Natural killer cell (primary cell): ENCODE data around the gene MAP1B. TPM values are rescaled to one million over a fixed set of nuclear protein-coding genes. Genes with fewer than 3 reads are reported as not detected.

Experiments used
- ATAC-seq, 3 donors: fragments of 150-1000 bp in 2 of 3; fragments of 200-7000 bp in 1 of 3; cut with Tn5 transposase; 1 replicate in 1 of 3; 2 replicates in 2 of 3; pipeline ENCODE4 v1.10.0; 2021; ENCODE audit warnings: mild to moderate bottlenecking in 2 of 3, moderate library complexity in 2 of 3
- DNase-seq, 2 donors: peaks; one replicate each; pipeline versions ENCODE4 v3.0.0 to v3.0.0-alpha.2; 2013 to 2021; ENCODE audit warnings: mixed read lengths in 1 of 2
- H3K27ac ChIP-seq: one replicate; pipeline ENCODE4 v1.5.1; 2013; ENCODE audit warnings: mild to moderate bottlenecking, low read length
- H3K27me3 ChIP-seq: one replicate; pipeline ENCODE4 v1.6.1; 2013; ENCODE audit warnings: low read length; ENCODE audit not compliant: control insufficient read depth, insufficient read depth
- H3K36me3 ChIP-seq: one replicate; pipeline ENCODE4 v1.6.1; 2013; ENCODE audit warnings: low read length; ENCODE audit not compliant: control insufficient read depth, insufficient read depth
- H3K4me1 ChIP-seq: one replicate; pipeline ENCODE4 v1.6.1; 2013; ENCODE audit warnings: low read length; ENCODE audit not compliant: control insufficient read depth, insufficient read depth
- H3K4me3 ChIP-seq: one replicate; pipeline ENCODE4 v1.5.1; 2013; ENCODE audit warnings: low read length
- H3K9me3 ChIP-seq: one replicate; pipeline ENCODE4 v1.6.1; 2013; ENCODE audit warnings: low read length; ENCODE audit not compliant: control insufficient read depth, insufficient read depth
- H3K27ac Mint-ChIP-seq, 2 donors: one replicate each; pipeline ENCODE4 v1.8.0; 2022; ENCODE audit warnings: mild to moderate bottlenecking in 2 of 2, mixed read lengths in 2 of 2, moderate library complexity in 1 of 2
- H3K27me3 Mint-ChIP-seq, 2 donors: one replicate each; pipeline ENCODE4 v1.8.0; 2022; ENCODE audit warnings: low read depth in 2 of 2, mixed read lengths in 2 of 2
- H3K36me3 Mint-ChIP-seq: one replicate; pipeline ENCODE4 v1.8.0; 2022; ENCODE audit warnings: mixed read lengths
- H3K4me1 Mint-ChIP-seq, 2 donors: one replicate each; pipeline ENCODE4 v1.8.0; 2022; ENCODE audit warnings: mixed read lengths in 2 of 2
- H3K4me3 Mint-ChIP-seq: one replicate; pipeline ENCODE4 v1.8.0; 2022; ENCODE audit warnings: mild to moderate bottlenecking, moderate library complexity, mixed read lengths
- H3K9me3 Mint-ChIP-seq, 2 donors: one replicate each; pipeline ENCODE4 v1.8.0; 2022; ENCODE audit warnings: mixed read lengths in 2 of 2
- CTCF ChIP-seq: fragments of 200-600 bp; IDR thresholded peaks from one replicate; pipeline ENCODE4 v1.8.0; 2022; ENCODE audit warnings: antibody characterized with exemption
- WGBS: methylation state at CpG from one replicate; pipeline ENCODE4 v1.1.7; 2013; ENCODE audit warnings: missing lambda C conversion rate; ENCODE audit not compliant: insufficient coverage; 5-methylcytosine and 5-hydroxymethylcytosine counted together
- intact Hi-C: fragments of 100-400 bp; cut with micrococcal nuclease; formaldehyde crosslinking; loops from one replicate; pipeline ENCODE4 v1.14.2; 2022
- total RNA-seq, 4 donors: library from RNA; stranded (reverse); fragments of 120-200 nt in 1 of 4; gene quantifications; one replicate each; pipeline versions ENCODE4 v1.2.3 to v1.2.4, GENCODE V29; 2013 to 2022

The MAP1B gene
- total RNA-seq, 3 donors from 2014 or later (not counting 1 experiment from before 2014, with no cell fraction given), result 0.07 to 0.31 TPM; not detected in 1

DNA sequence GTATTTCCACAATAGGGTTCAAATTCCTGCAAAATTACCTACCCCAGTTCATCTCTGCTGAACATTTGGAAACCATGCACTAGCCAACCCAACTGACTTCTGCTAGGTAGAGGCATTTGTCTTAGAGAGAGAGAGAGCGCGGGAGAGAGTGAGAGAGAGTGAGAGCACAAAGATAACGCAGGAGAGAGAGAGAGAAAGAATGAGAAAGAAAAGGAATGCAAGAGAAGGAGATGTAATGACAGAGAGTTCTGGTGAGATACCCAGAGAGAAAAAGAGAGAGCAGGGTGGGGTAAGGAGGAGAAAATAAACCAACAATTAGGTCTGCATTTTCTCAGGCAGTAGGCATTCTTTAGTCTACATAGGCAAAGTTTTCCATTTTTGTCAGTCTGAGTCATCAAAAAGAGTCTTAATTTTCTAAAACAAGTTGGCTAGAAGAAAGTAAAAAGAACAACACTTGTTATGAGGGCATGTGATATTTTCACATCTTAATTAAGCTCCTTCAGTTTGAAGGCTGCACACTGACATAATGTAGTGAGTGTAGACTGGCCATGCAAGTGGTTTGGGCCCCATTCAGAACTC is 98.2 kb downstream of the MAP1B start:
- no peak for TF ChIP-seq CTCF
- Mint-ChIP-seq H3K27ac (no peak overlapping the region), H3K36me3 (no peaks in the 10 kb centered on the region), H3K9me3 (no peaks in the 10 kb centered on the region), H3K4me3 (no peak overlapping the region), H3K4me1 (no peaks in the 10 kb centered on the region), H3K27me3 (peaks cover 3 to 7% of the 10 kb centered on the region in 2 donors)
- intact Hi-C loops, result no loop called here
- DNase-seq (no peak), ATAC-seq (no peak)
- Histone ChIP-seq H3K4me3 (no peak overlapping the region), H3K4me1 (no peaks in the 10 kb centered on the region), H3K27me3 (no peaks in the 10 kb centered on the region), H3K27ac (no peak overlapping the region), H3K36me3 (no peaks in the 10 kb centered on the region), H3K9me3 (no peaks in the 10 kb centered on the region)
- 98% methylated on average over 3 of the region's 3 CpGs for WGBS

DNA sequence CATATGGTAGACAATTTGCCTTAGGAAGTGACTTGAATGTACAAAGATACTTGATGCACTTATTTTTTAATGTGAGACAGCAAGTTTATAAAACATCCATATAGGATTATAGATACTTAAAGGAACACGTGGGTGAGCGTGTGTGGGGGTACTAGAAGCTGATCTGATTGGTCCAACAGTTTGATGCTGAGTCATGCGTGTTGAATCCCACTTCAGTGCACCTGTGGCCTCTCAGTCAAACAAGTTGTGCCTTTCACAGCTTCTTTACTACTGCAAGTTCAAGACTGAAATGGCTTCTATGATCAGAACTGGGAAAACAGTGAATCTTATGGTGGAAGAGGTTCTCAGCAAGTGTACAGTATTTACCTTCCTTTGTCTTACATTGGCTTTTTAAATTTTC is 98.9 kb downstream of the MAP1B start:
- WGBS, result 90% methylated on average over 3 of the region's 3 CpGs
- Histone ChIP-seq H3K4me1 (no peaks in the 10 kb centered on the region), H3K27me3 (no peaks in the 10 kb centered on the region), H3K4me3 (no peak overlapping the region), H3K36me3 (no peaks in the 10 kb centered on the region), H3K27ac (no peak overlapping the region), H3K9me3 (no peaks in the 10 kb centered on the region)
- DNase-seq (no peak), ATAC-seq (no peak)
- Mint-ChIP-seq H3K4me3 (no peak overlapping the region), H3K27me3 (peaks cover 3 to 7% of the 10 kb centered on the region in 2 donors), H3K27ac (no peak overlapping the region), H3K4me1 (no peaks in the 10 kb centered on the region), H3K36me3 (no peaks in the 10 kb centered on the region), H3K9me3 (no peaks in the 10 kb centered on the region)
- intact Hi-C loops, result no loop called here
- TF ChIP-seq CTCF, result no peak

GRCh38 chr5:72206994-72207393 is 99.7 kb downstream of the MAP1B start:
- DNase-seq (no peak), ATAC-seq (no peak)
- Histone ChIP-seq H3K27me3 (no peaks in the 10 kb centered on the region), H3K27ac (no peak overlapping the region), H3K4me1 (no peaks in the 10 kb centered on the region), H3K36me3 (no peaks in the 10 kb centered on the region), H3K9me3 (no peaks in the 10 kb centered on the region), H3K4me3 (no peak overlapping the region)
- H3K27me3 Mint-ChIP-seq, result peaks cover 3 to 7% of the 10 kb centered on the region in 2 donors
- intact Hi-C loops, result no loop called here
- no peak overlapping the region for H3K27ac Mint-ChIP-seq
- no peak overlapping the region for H3K4me3 Mint-ChIP-seq
- WGBS, result 95% methylated on average over 2 of the region's 3 CpGs
- H3K9me3 Mint-ChIP-seq, result no peaks in the 10 kb centered on the region
- TF ChIP-seq CTCF, result no peak
- no peaks in the 10 kb centered on the region for H3K4me1 Mint-ChIP-seq
- no peaks in the 10 kb centered on the region for H3K36me3 Mint-ChIP-seq

DNA sequence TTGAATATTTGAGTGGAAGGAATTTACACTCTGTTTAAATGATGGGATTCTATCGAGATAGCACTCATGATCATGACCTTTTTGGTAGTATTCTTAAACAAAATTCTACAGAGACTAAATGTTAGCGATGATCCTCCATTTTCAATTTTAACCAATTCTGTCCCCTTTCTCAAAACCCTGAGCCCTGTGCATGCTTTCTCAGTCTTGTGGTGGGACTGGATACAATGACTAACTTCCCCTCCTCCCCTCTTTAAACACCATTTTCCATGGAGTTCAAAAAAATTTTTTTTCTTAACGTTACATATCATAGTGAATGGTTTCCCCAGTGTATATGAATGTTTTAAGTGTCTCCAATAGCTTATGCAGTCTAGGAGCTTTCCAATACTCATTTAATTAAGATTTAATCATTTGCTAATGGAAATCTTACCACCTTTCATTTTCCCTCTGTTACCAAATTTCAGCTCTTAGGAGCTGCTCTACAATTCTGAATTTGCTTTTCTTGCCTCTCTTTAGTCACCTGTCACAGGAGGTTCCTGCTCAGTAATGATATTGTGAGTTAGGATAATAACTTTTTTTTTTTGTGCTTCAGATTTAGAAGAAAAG is 101.2 kb downstream of the MAP1B start:
- no peaks in the 10 kb centered on the region for H3K36me3 ChIP-seq
- ATAC-seq, result no peak
- no peak overlapping the region for H3K4me3 Mint-ChIP-seq
- H3K9me3 Mint-ChIP-seq, result no peaks in the 10 kb centered on the region
- no peaks in the 10 kb centered on the region for H3K9me3 ChIP-seq
- no peaks in the 10 kb centered on the region for H3K4me1 Mint-ChIP-seq
- peaks cover 3 to 7% of the 10 kb centered on the region in 2 donors for H3K27me3 Mint-ChIP-seq
- no peaks in the 10 kb centered on the region for H3K36me3 Mint-ChIP-seq
- no peak overlapping the region for H3K27ac Mint-ChIP-seq
- intact Hi-C loops, result no loop called here
- no peak overlapping the region for H3K4me3 ChIP-seq
- no peak overlapping the region for H3K27ac ChIP-seq
- H3K27me3 ChIP-seq, result no peaks in the 10 kb centered on the region
- DNase-seq, result no peak
- no peak for TF ChIP-seq CTCF
- H3K4me1 ChIP-seq, result no peaks in the 10 kb centered on the region
- WGBS, result 100% methylated on average over 1 of the region's 3 CpGs
